Nephron progenitor cell (in vitro differentiated cells): ENCODE measurements around the gene COX17.

Experiments used
- DNase-seq: peaks from one replicate; pipeline ENCODE4 v3.0.0; 2021
- H3K27ac Mint-ChIP-seq: 2 replicates; pipeline ENCODE4 v1.8.0; 2021; ENCODE audit warnings: mild to moderate bottlenecking, moderate library complexity, mixed read lengths
- H3K27me3 Mint-ChIP-seq: 2 replicates; pipeline ENCODE4 v1.8.0; 2021; ENCODE audit warnings: mild to moderate bottlenecking, low read depth, mixed read lengths; ENCODE audit not compliant: poor library complexity
- H3K36me3 Mint-ChIP-seq: 2 replicates; pipeline ENCODE4 v1.8.0; 2021; ENCODE audit warnings: low read depth, mixed read lengths
- H3K4me1 Mint-ChIP-seq: 2 replicates; pipeline ENCODE4 v1.8.0; 2021; ENCODE audit warnings: mixed read lengths
- H3K4me3 Mint-ChIP-seq: 2 replicates; pipeline ENCODE4 v1.8.0; 2021; ENCODE audit warnings: mild to moderate bottlenecking, moderate library complexity, mixed read lengths
- H3K9me3 Mint-ChIP-seq: 2 replicates; pipeline ENCODE4 v1.8.0; 2021; ENCODE audit warnings: mild to moderate bottlenecking, moderate library complexity, mixed read lengths
- TF ChIP-seq, protein P1 (sequence below): fragments of 200-600 bp; sonication (generic); IDR thresholded peaks from 2 replicates; pipeline ENCODE4 v1.5.0; 2021; ENCODE audit warnings: antibody characterized with exemption

Gene COX17

DNA sequence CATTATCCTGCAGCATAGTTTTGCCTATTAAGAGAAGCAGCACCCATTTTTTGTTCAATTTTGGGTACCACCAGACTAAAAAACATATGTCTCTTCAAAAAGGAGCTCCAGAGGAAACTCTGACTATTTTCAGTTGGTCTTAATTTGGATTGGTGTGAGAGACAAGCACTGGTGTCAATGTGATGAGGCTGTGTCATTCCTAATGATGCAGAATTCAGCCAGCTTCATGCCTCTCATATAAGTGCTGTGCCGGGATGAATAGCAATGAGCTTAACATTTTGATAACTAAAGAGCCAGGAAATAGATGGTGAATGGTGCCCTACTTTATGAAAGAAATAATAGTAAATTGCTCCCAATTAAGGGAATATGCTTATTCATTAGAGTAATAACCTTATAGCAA is 32.7 kb downstream of the COX17 start:
- Mint-ChIP-seq H3K27me3 (peaks cover 3% of the 10 kb centered on the region), H3K4me1 (peaks cover 23% of the 10 kb centered on the region), H3K27ac (no peak overlapping the region), H3K4me3 (no peak overlapping the region), H3K36me3 (peaks cover 8% of the 10 kb centered on the region), H3K9me3 (no peaks in the 10 kb centered on the region)
- DNase-seq, result no peak
- TF ChIP-seq, protein P1, sequence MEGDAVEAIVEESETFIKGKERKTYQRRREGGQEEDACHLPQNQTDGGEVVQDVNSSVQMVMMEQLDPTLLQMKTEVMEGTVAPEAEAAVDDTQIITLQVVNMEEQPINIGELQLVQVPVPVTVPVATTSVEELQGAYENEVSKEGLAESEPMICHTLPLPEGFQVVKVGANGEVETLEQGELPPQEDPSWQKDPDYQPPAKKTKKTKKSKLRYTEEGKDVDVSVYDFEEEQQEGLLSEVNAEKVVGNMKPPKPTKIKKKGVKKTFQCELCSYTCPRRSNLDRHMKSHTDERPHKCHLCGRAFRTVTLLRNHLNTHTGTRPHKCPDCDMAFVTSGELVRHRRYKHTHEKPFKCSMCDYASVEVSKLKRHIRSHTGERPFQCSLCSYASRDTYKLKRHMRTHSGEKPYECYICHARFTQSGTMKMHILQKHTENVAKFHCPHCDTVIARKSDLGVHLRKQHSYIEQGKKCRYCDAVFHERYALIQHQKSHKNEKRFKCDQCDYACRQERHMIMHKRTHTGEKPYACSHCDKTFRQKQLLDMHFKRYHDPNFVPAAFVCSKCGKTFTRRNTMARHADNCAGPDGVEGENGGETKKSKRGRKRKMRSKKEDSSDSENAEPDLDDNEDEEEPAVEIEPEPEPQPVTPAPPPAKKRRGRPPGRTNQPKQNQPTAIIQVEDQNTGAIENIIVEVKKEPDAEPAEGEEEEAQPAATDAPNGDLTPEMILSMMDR, result no peak

- Mint-ChIP-seq H3K9me3 (no peaks in the 10 kb centered on the region), H3K36me3 (peaks cover 8% of the 10 kb centered on the region), H3K27me3 (peaks cover 3% of the 10 kb centered on the region), H3K4me1 (peaks cover 28% of the 10 kb centered on the region), H3K4me3 (no peak overlapping the region), H3K27ac (no peak overlapping the region)
- TF ChIP-seq, protein P1, result no peak
- DNase-seq, result no peak
Measured at GRCh38 chr3:119643528-119643927, 33.7 kb downstream of the COX17 start.

DNA sequence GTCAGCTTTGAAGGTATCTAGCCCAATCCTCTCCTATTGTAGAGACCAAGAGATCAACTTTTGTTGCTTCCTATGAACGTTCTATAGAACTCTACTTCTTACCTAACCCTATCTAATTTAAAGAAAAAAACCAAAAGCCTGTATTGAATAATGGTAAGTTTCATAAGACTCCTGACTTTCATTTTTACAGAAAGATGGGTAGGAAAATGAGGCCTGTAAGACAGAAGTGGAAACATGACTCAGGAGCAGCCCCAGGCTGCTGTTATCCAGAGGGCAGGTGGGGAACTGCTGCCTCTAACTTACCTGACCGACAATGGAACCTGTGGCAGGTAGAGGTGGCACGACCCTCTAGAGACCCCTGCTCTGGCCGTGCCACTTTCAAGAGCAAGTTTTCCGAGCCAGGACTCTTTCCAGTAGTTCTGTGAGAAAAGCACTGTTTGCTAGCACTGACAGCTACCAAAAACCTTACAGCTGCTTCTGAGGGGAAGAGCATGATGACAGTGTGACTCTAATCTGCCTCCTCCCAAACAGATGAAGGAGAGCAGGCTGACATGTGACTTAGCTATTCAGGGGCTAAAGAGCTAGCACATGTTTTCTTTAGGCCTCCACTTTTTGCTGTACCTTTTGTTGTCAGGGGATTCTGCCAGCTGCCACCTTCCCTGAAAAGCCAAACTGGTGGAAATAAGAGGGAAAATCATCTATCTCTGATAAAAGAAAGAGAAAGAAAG is 34.3 kb downstream of the COX17 start:
- H3K4me1 Mint-ChIP-seq, result peaks cover 34% of the 10 kb centered on the region
- no peak overlapping the region for H3K4me3 Mint-ChIP-seq
- DNase-seq, result no peak
- H3K9me3 Mint-ChIP-seq, result no peaks in the 10 kb centered on the region
- H3K36me3 Mint-ChIP-seq, result peaks cover 8% of the 10 kb centered on the region
- peaks cover 3% of the 10 kb centered on the region for H3K27me3 Mint-ChIP-seq
- no peak overlapping the region for H3K27ac Mint-ChIP-seq
- TF ChIP-seq, protein P1, result no peak

DNA sequence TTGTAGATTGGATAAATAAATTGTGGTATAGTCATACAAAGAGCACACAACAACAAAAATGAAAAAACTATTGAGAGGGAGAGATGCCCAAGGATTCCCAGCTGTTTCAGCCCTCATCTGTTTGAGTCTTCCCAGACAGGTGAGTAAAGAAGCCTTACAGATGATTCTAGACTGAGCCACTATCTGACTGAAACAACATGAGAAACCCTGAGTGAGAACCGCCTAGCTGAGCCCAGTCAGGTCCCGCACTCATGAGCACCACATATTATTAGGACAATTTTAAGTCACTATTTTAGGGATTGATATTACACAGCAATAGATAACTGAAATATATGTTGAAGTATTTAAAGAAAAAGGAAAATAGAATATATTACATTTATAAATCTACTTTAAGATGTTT is 35.8 kb downstream of the COX17 start:
- DNase-seq, result no peak
- H3K27ac Mint-ChIP-seq, result no peak overlapping the region
- no peaks in the 10 kb centered on the region for H3K9me3 Mint-ChIP-seq
- TF ChIP-seq, protein P1, result no peak
- peaks cover 3% of the 10 kb centered on the region for H3K27me3 Mint-ChIP-seq
- H3K4me3 Mint-ChIP-seq, result no peak overlapping the region
- H3K36me3 Mint-ChIP-seq, result peaks cover 8% of the 10 kb centered on the region
- H3K4me1 Mint-ChIP-seq, result peaks cover 23% of the 10 kb centered on the region

- H3K36me3 Mint-ChIP-seq, result peaks cover 8% of the 10 kb centered on the region
- no peak for DNase-seq
- peaks cover 21% of the 10 kb centered on the region for H3K4me1 Mint-ChIP-seq
- H3K27ac Mint-ChIP-seq, result no peak overlapping the region
- no peaks in the 10 kb centered on the region for H3K9me3 Mint-ChIP-seq
- H3K4me3 Mint-ChIP-seq, result no peak overlapping the region
- no peaks in the 10 kb centered on the region for H3K27me3 Mint-ChIP-seq
- TF ChIP-seq, protein P1, result no peak
Measured at GRCh38 chr3:119639494-119640350, 37.5 kb downstream of the COX17 start.
